Gastrocnemius medialis (tissue), 4 donors: Measurements from ENCODE around the gene LRRC37A3.
"Not testable (repeated sequence)": the region's sequence is repeated elsewhere in the genome, so short reads cannot be mapped to it uniquely, and the experiment has no call there.

ENCODE experiments used
- POLR2A ChIP-seq, 2 donors: fragments of 450-650 bp; IDR thresholded peaks; one replicate each; pipeline ENCODE4 v1.6.1; 2017; ENCODE audit warnings: antibody characterized with exemption in 2 of 2, mild to moderate bottlenecking in 2 of 2, moderate library complexity in 2 of 2
- TF ChIP-seq, protein P1 (sequence below), 5 experiments: fragments of 450-650 bp in 3 of 5; fragments of 200-600 bp in 2 of 5; sonication (generic) in 2 of 5; IDR thresholded peaks in 4 of 5; conservative IDR thresholded peaks in 1 of 5; 1 replicate in 4 of 5; 2 replicates in 1 of 5; pipeline ENCODE4 v1.5.1; 2016 to 2019; ENCODE audit warnings: antibody characterized with exemption in 5 of 5, mild to moderate bottlenecking in 3 of 5, moderate library complexity in 3 of 5

- TF ChIP-seq, protein P1, sequence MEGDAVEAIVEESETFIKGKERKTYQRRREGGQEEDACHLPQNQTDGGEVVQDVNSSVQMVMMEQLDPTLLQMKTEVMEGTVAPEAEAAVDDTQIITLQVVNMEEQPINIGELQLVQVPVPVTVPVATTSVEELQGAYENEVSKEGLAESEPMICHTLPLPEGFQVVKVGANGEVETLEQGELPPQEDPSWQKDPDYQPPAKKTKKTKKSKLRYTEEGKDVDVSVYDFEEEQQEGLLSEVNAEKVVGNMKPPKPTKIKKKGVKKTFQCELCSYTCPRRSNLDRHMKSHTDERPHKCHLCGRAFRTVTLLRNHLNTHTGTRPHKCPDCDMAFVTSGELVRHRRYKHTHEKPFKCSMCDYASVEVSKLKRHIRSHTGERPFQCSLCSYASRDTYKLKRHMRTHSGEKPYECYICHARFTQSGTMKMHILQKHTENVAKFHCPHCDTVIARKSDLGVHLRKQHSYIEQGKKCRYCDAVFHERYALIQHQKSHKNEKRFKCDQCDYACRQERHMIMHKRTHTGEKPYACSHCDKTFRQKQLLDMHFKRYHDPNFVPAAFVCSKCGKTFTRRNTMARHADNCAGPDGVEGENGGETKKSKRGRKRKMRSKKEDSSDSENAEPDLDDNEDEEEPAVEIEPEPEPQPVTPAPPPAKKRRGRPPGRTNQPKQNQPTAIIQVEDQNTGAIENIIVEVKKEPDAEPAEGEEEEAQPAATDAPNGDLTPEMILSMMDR (IDR thresholded peaks at IDR 0.05 in 4 of 5, conservative IDR thresholded peaks at IDR 0.05 in 1 of 5) = not testable (repeated sequence)
- not testable (repeated sequence) for TF ChIP-seq POLR2A (IDR thresholded peaks at IDR 0.05)
Observed at GRCh38 chr17:64815833-64816198, 103.5 kb downstream of the LRRC37A3 start.
